ENCODE results near the gene TCOF1. TPM values are rescaled to one million over a fixed set of nuclear protein-coding genes. Genes with fewer than 3 reads are reported as not detected.

TCOF1 gene
- total and polyA plus RNA-seq, 2 of the 8 experiments (the other 6 are each of a cell fraction or from before 2014, with no cell fraction given) = 35.9 to 170 TPM

DNA sequence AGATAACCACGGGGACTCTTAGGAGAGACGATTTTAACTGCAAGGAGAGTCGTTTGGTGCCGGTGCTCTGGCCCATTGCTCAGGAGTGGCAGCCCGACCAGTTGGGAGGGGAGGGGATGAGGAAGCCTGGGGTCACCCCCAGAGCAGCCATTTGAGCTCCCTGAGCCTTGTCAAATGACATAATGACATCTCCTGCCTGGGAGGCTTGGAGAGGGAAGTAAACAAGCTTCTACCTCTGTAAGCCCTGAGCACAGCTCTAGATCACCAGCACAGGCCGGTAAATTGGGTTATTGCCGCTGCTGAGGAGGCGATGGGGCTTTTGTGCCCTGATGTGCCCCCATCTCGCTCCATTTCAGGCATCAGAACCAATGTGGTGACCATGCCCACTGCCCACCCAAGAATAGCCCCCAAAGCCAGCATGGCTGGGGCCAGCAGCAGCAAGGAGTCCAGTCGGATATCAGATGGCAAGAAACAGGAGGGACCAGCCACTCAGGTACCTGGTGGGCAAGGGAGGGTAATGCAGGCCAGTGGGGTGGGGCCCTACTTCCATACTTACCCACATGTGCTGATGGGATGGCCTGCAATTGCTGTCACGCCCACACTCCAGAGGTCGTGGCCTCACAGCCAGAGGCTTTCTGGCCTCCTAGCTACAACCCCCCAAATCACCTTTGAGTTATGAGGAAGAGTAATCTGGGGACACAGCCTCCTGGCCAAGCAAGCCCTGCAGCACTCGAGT is 32.2 kb downstream of the TCOF1 start (continued):
- TF ChIP-seq, protein P1, sequence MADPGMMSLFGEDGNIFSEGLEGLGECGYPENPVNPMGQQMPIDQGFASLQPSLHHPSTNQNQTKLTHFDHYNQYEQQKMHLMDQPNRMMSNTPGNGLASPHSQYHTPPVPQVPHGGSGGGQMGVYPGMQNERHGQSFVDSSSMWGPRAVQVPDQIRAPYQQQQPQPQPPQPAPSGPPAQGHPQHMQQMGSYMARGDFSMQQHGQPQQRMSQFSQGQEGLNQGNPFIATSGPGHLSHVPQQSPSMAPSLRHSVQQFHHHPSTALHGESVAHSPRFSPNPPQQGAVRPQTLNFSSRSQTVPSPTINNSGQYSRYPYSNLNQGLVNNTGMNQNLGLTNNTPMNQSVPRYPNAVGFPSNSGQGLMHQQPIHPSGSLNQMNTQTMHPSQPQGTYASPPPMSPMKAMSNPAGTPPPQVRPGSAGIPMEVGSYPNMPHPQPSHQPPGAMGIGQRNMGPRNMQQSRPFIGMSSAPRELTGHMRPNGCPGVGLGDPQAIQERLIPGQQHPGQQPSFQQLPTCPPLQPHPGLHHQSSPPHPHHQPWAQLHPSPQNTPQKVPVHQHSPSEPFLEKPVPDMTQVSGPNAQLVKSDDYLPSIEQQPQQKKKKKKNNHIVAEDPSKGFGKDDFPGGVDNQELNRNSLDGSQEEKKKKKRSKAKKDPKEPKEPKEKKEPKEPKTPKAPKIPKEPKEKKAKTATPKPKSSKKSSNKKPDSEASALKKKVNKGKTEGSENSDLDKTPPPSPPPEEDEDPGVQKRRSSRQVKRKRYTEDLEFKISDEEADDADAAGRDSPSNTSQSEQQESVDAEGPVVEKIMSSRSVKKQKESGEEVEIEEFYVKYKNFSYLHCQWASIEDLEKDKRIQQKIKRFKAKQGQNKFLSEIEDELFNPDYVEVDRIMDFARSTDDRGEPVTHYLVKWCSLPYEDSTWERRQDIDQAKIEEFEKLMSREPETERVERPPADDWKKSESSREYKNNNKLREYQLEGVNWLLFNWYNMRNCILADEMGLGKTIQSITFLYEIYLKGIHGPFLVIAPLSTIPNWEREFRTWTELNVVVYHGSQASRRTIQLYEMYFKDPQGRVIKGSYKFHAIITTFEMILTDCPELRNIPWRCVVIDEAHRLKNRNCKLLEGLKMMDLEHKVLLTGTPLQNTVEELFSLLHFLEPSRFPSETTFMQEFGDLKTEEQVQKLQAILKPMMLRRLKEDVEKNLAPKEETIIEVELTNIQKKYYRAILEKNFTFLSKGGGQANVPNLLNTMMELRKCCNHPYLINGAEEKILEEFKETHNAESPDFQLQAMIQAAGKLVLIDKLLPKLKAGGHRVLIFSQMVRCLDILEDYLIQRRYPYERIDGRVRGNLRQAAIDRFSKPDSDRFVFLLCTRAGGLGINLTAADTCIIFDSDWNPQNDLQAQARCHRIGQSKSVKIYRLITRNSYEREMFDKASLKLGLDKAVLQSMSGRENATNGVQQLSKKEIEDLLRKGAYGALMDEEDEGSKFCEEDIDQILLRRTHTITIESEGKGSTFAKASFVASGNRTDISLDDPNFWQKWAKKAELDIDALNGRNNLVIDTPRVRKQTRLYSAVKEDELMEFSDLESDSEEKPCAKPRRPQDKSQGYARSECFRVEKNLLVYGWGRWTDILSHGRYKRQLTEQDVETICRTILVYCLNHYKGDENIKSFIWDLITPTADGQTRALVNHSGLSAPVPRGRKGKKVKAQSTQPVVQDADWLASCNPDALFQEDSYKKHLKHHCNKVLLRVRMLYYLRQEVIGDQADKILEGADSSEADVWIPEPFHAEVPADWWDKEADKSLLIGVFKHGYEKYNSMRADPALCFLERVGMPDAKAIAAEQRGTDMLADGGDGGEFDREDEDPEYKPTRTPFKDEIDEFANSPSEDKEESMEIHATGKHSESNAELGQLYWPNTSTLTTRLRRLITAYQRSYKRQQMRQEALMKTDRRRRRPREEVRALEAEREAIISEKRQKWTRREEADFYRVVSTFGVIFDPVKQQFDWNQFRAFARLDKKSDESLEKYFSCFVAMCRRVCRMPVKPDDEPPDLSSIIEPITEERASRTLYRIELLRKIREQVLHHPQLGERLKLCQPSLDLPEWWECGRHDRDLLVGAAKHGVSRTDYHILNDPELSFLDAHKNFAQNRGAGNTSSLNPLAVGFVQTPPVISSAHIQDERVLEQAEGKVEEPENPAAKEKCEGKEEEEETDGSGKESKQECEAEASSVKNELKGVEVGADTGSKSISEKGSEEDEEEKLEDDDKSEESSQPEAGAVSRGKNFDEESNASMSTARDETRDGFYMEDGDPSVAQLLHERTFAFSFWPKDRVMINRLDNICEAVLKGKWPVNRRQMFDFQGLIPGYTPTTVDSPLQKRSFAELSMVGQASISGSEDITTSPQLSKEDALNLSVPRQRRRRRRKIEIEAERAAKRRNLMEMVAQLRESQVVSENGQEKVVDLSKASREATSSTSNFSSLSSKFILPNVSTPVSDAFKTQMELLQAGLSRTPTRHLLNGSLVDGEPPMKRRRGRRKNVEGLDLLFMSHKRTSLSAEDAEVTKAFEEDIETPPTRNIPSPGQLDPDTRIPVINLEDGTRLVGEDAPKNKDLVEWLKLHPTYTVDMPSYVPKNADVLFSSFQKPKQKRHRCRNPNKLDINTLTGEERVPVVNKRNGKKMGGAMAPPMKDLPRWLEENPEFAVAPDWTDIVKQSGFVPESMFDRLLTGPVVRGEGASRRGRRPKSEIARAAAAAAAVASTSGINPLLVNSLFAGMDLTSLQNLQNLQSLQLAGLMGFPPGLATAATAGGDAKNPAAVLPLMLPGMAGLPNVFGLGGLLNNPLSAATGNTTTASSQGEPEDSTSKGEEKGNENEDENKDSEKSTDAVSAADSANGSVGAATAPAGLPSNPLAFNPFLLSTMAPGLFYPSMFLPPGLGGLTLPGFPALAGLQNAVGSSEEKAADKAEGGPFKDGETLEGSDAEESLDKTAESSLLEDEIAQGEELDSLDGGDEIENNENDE (IDR thresholded peaks at IDR 0.05; ENCODE audit: insufficient replicate concordance, low read length) = no peak
- TF ChIP-seq TAF1 (IDR thresholded peaks at IDR 0.05; ENCODE audit: low read depth, low read length) (no peak), SIX5 (IDR thresholded peaks at IDR 0.05; ENCODE audit: low read depth, low read length) (no peak), NRF1 (IDR thresholded peaks at IDR 0.05; ENCODE audit: low read depth, low read length) (no peak), POU5F1 (IDR thresholded peaks at IDR 0.05; ENCODE audit: low read depth, low read length) (no peak), KDM4A (IDR thresholded peaks at IDR 0.05; ENCODE audit: low read depth, low read length, severe bottlenecking) (no peak), SAP30 (IDR thresholded peaks at IDR 0.05; ENCODE audit: insufficient read depth, insufficient replicate concordance, low read length) (no peak), SP2 (IDR thresholded peaks at IDR 0.05; ENCODE audit: low read length) (no peak), ZNF274 (IDR thresholded peaks at IDR 0.05; ENCODE audit: borderline replicate concordance, extremely low read depth, low read length) (no peak), RNF2 (IDR thresholded peaks at IDR 0.05; ENCODE audit: borderline replicate concordance, low read depth, low read length, missing control alignments, poor library complexity, severe bottlenecking) (no peak), SP1 (IDR thresholded peaks at IDR 0.05; ENCODE audit: low read depth, low read length) (no peak)
